HCT116 (cell line): ENCODE measurements around the gene NT5C2. TPM values are rescaled to one million over a fixed set of nuclear protein-coding genes. Genes with fewer than 3 reads are reported as not detected.
A peak's percentile ranks its signal among the peaks of the same experiment; 100 is the strongest.

Source experiments
- ATAC-seq: fragments of 200-7000 bp; cut with Tn5 transposase; 2 replicates; pipeline ENCODE4 v1.9.1; 2020; ENCODE audit warnings: mild to moderate bottlenecking, moderate library complexity
- BruUV-seq: library from RNA; stranded (reverse); fragments of 400-500 nt; replicated peaks from 2 replicates; lab custom pipeline; 2021; lab: Mats Ljungman, UMichigan
- CTCF ChIA-PET: fragments of 300-600 bp; sonication (Branson Sonifier 250); formaldehyde crosslinking; loops from one replicate; lab custom pipeline; 2021; ENCODE audit warnings: antibody characterized with exemption; lab: Charles Lee
- POLR2A ChIA-PET: fragments of 300-600, 350-600 bp; sonication (Branson Sonifier 250); formaldehyde crosslinking; loops from one replicate; lab custom pipeline; 2021; ENCODE audit warnings: antibody characterized with exemption; lab: Charles Lee
- RAD21 ChIA-PET, 2 experiments: fragments of 300-600 bp; sonication (Branson Sonifier 250); formaldehyde crosslinking; loops; one replicate each; lab custom pipeline; 2023; ENCODE audit warnings: low total read pairs in 2 of 2; ENCODE audit not compliant: uncharacterized antibody in 2 of 2, unreplicated experiment in 2 of 2, low non-redundant PET in 1 of 2; lab: Charles Lee
- DNase-seq: peaks from one replicate; pipeline ENCODE4 v3.0.0-alpha.2; 2010; ENCODE audit warnings: low read depth, low spot score
- H2AFZ ChIP-seq: fragments of 200-600 bp; shearing (Covaris generic), sonication (generic); 2 replicates; pipeline ENCODE4 v1.6.1; 2017; ENCODE audit warnings: low read depth, mixed run types, mixed read lengths, antibody characterized with exemption, low read length; ENCODE audit not compliant: poor library complexity, severe bottlenecking
- H3K27ac ChIP-seq: 2 replicates; pipeline ENCODE4 v1.5.1; 2012; ENCODE audit warnings: low read depth, low read length
- H3K27me3 ChIP-seq: fragments of 200-600 bp; sonication (generic); 2 replicates; pipeline ENCODE4 v1.6.1; 2016; ENCODE audit warnings: mixed run types, low read length, mixed read lengths; ENCODE audit not compliant: insufficient read depth
- H3K36me3 ChIP-seq, 2 experiments: fragments of 200-500 bp in 1 of 2; fragments of 200-600 bp in 1 of 2; sonication (Bioruptor generic) in 1 of 2; sonication (generic) in 1 of 2; 2 replicates each; pipeline versions ENCODE4 v1.5.1 to v1.6.1; 2014 to 2016; ENCODE audit warnings: low read length in 2 of 2, inconsistent platforms in 1 of 2, mixed read lengths in 1 of 2, mixed run types in 1 of 2; ENCODE audit not compliant: insufficient read depth in 2 of 2, control insufficient read depth in 1 of 2
- H3K4me1 ChIP-seq, 2 experiments: fragments of 200-600 bp in 1 of 2; sonication (generic) in 1 of 2; 2 replicates each; pipeline versions ENCODE4 v1.5.1 to v1.6.1; 2012 to 2017; ENCODE audit warnings: low read length in 2 of 2, inconsistent platforms in 1 of 2, mild to moderate bottlenecking in 1 of 2, mixed read lengths in 1 of 2, mixed run types in 1 of 2, moderate library complexity in 1 of 2; ENCODE audit not compliant: insufficient read depth in 2 of 2, control insufficient read depth in 1 of 2
- H3K4me2 ChIP-seq: fragments of 200-600 bp; sonication (generic); 2 replicates; pipeline ENCODE4 v1.6.1; 2017; ENCODE audit warnings: mixed run types, low read length, mixed read lengths
- H3K4me3 ChIP-seq, 2 experiments: fragments of 200-600 bp in 1 of 2; sonication (generic) in 1 of 2; replicated peaks in 1 of 2; 2 replicates each; pipeline ENCODE4 v1.5.1; 2011 to 2016; ENCODE audit warnings: low read length in 2 of 2, control low read depth in 1 of 2, low read depth in 1 of 2, mild to moderate bottlenecking in 1 of 2, mixed read lengths in 1 of 2, mixed run types in 1 of 2
- H3K79me2 ChIP-seq: fragments of 200-600 bp; sonication (generic); 2 replicates; pipeline ENCODE4 v1.6.1; 2017; ENCODE audit warnings: mild to moderate bottlenecking, mixed run types, low read length, moderate library complexity, mixed read lengths; ENCODE audit not compliant: insufficient read depth
- H3K9ac ChIP-seq: fragments of 200-600 bp; sonication (generic); 2 replicates; pipeline ENCODE4 v1.6.1; 2016; ENCODE audit warnings: low read length, mixed read lengths
- H3K9me2 ChIP-seq: fragments of 200-600 bp; sonication (generic), shearing (Covaris generic); 2 replicates; pipeline ENCODE4 v1.6.1; 2017; ENCODE audit warnings: mixed run types, mild to moderate bottlenecking, moderate library complexity; ENCODE audit not compliant: insufficient read depth
- H3K9me3 ChIP-seq, 2 experiments: fragments of 200-500 bp in 1 of 2; fragments of 200-600 bp in 1 of 2; sonication (Bioruptor generic) in 1 of 2; sonication (generic) in 1 of 2; 2 replicates each; pipeline ENCODE4 v1.6.1; 2014 to 2017; ENCODE audit warnings: low read length in 2 of 2, mixed read lengths in 2 of 2, inconsistent platforms in 1 of 2, low read depth in 1 of 2, mild to moderate bottlenecking in 1 of 2, mixed run types in 1 of 2, moderate library complexity in 1 of 2; ENCODE audit not compliant: control insufficient read depth in 1 of 2, insufficient read depth in 1 of 2
- H4K20me1 ChIP-seq: fragments of 200-600 bp; sonication (generic), shearing (Covaris generic); 2 replicates; pipeline ENCODE4 v1.6.1; 2017; ENCODE audit warnings: mixed run types, mild to moderate bottlenecking, moderate library complexity; ENCODE audit not compliant: insufficient read depth
- CTCF ChIP-seq, 3 experiments: fragments of 200-600 bp in 1 of 3; sonication (generic) in 1 of 3; IDR thresholded peaks in 2 of 3; conservative IDR thresholded peaks in 1 of 3; 2 replicates each; pipeline ENCODE4 v1.5.1; 2012 to 2017; ENCODE audit warnings: low read depth in 2 of 3, low read length in 2 of 3, antibody characterized with exemption in 1 of 3, borderline replicate concordance in 1 of 3, control low read depth in 1 of 3, mild to moderate bottlenecking in 1 of 3, mixed read lengths in 1 of 3, mixed run types in 1 of 3, moderate library complexity in 1 of 3; ENCODE audit not compliant: insufficient read depth in 1 of 3
- EZH2phosphoT487 ChIP-seq: fragments of 200-600 bp; IDR thresholded peaks from 2 replicates; pipeline ENCODE4 v1.6.1; 2018; ENCODE audit warnings: antibody characterized with exemption, borderline replicate concordance
- MAX ChIP-seq: IDR thresholded peaks from 2 replicates; pipeline ENCODE4 v1.6.1; 2012
- POLR2AphosphoS5 ChIP-seq: IDR thresholded peaks from 2 replicates; pipeline ENCODE4 v1.6.1; 2011; ENCODE audit warnings: mild to moderate bottlenecking, low read depth, low read length, moderate library complexity
- SP1 ChIP-seq: IDR thresholded peaks from 2 replicates; pipeline ENCODE4 v1.6.1; 2012; ENCODE audit warnings: low read depth
- SRF ChIP-seq: IDR thresholded peaks from 2 replicates; pipeline ENCODE4 v1.6.1; 2012; ENCODE audit warnings: low read depth
- intact Hi-C: fragments of 100-400 bp; cut with micrococcal nuclease; formaldehyde crosslinking; loops from 2 replicates; pipeline ENCODE4 v1.10.0; 2022
- total RNA-seq: library from RNA; stranded (reverse); gene quantifications from one replicate; pipeline ENCODE4 v1.2.1, GENCODE V29; 2021; ENCODE audit not compliant: unreplicated experiment

The NT5C2 gene
- total RNA-seq, 1 experiment from 2014 or later, result 63.0 TPM

- ChIA-PET RAD21 (no interaction called here), POLR2A (no interaction called here), CTCF (no interaction called here)
- Histone ChIP-seq H3K9ac (no peak overlapping the region), H3K79me2 (no peaks in the 10 kb centered on the region), H3K36me3 (no peaks in the 10 kb centered on the region), H3K9me3 (no peaks in the 10 kb centered on the region), H3K27ac (no peak overlapping the region), H3K27me3 (no peaks in the 10 kb centered on the region), H2AFZ (no peak overlapping the region), H3K4me3 (no peak overlapping the region), H3K4me1 (peaks cover 56 to 62% of the 10 kb centered on the region in 2 experiments), H3K4me2 (no peak overlapping the region), H3K9me2 (no peaks in the 10 kb centered on the region), H4K20me1 (no peaks in the 10 kb centered on the region)
- no peak for ATAC-seq
- intact Hi-C loops, result no loop called here
- no TSS peak for BruUV-seq
- no peak for DNase-seq
- TF ChIP-seq MAX, result no peak
- no peak for TF ChIP-seq SRF
These were observed 42.7 kb upstream of the NT5C2 start for GRCh38 chr10:103235775-103236174.

GRCh38 chr10:103232772-103233488 is 39.9 kb upstream of the NT5C2 start:
- Histone ChIP-seq H3K79me2 (no peaks in the 10 kb centered on the region), H3K9me2 (no peaks in the 10 kb centered on the region), H3K27me3 (no peaks in the 10 kb centered on the region), H3K27ac (peak overlapping the region; percentile 89), H3K4me3 (peak overlapping the region in 1 of 2 experiments; percentile 46; a peak in 2 of 4 replicates), H3K4me2 (peak overlapping the region; percentile 67), H3K36me3 (no peaks in the 10 kb centered on the region), H3K9me3 (no peaks in the 10 kb centered on the region)
- RAD21 ChIA-PET, result interaction anchor here in 1 of 2 experiments (0.7 to 1.1 kb wide), 3 partner anchors 9 to 141 kb away, joined by 3 to 4 read pairs (median 3); no protein-coding TSS in a partner anchor
- CTCF ChIA-PET, result interaction anchor here (1.6 to 2.9 kb wide), 2 partner anchors 9 to 12 kb away, joined by 5 to 16 read pairs; no protein-coding TSS in a partner anchor
- intact Hi-C loops, result no loop called here
- DNase-seq, result peak; percentile 59
- TF ChIP-seq POLR2AphosphoS5 (peak; percentile 38; the same call in 1 of the 2 replicates), SRF (no peak), EZH2phosphoT487 (no peak), CTCF (IDR thresholded peaks at IDR 0.05 in 2 of 3, conservative IDR thresholded peaks at IDR 0.05 in 1 of 3; ENCODE audit: borderline replicate concordance in 1 of 3, insufficient read depth in 1 of 3, low read depth in 2 of 3, low read length in 2 of 3) (no peak), SP1 (no peak)
- TF ChIP-seq, all 23 proteins: peak for 1
- H2AFZ ChIP-seq, result peak overlapping the region; percentile 100
- peaks cover 44 to 59% of the 10 kb centered on the region in 2 experiments for H3K4me1 ChIP-seq
- BruUV-seq, result TSS peak; percentile 50
- POLR2A ChIA-PET, result interaction anchor here (1.1 to 3.9 kb wide), 5 partner anchors 8 to 48 kb away, joined by 3 to 34 read pairs (median 5); partner anchors contain the start of gene NT5C2
- H4K20me1 ChIP-seq, result no peaks in the 10 kb centered on the region
- peak; percentile 39 for ATAC-seq
- peak overlapping the region; percentile 3 for H3K9ac ChIP-seq
